ENCODE data around the gene AFDN. TPM values are rescaled to one million over a fixed set of nuclear protein-coding genes. Genes with fewer than 3 reads are reported as not detected.

AFDN gene
- total and polyA plus RNA-seq, 2 donors (not counting 1 experiment from before 2014, with no cell fraction given), result 21.0 to 57.1 TPM

- Histone ChIP-seq H3K27ac (ENCODE audit: insufficient read depth, low read length) (no peak overlapping the region), H3K9ac (ENCODE audit: insufficient read depth, low read length) (no peak overlapping the region), H4K20me1 (ENCODE audit: control insufficient read depth, extremely low read depth, insufficient read depth, low read length) (no peaks in the 10 kb centered on the region), H2AFZ (ENCODE audit: low read length) (no peak overlapping the region), H3K79me2 (ENCODE audit: control insufficient read depth, insufficient read depth, low read length) (no peaks in the 10 kb centered on the region), H3K4me3 (replicated peaks in 1 of 4; ENCODE audit: control extremely low read depth in 1 of 4, insufficient read depth in 1 of 4, low read depth in 3 of 4, low read length in 4 of 4) (no peak overlapping the region), H3K36me3 (ENCODE audit: control insufficient read depth, insufficient read depth, low read length) (peaks cover 1% of the 10 kb centered on the region), H3K4me2 (ENCODE audit: extremely low read depth, insufficient read depth, low read length) (no peak overlapping the region), H3K9me3 (ENCODE audit: control insufficient read depth, insufficient read depth, low read depth, low read length) (no peaks in the 10 kb centered on the region), H3K4me1 (ENCODE audit: control insufficient read depth, extremely low read depth, insufficient read depth, low read length) (no peaks in the 10 kb centered on the region), H3K27me3 (ENCODE audit: control insufficient read depth, insufficient read depth, low read length) (no peaks in the 10 kb centered on the region)
- TF ChIP-seq EZH2 (IDR thresholded peaks at IDR 0.05; ENCODE audit: low read length, missing control alignments), result no peak
- no peak for DNase-seq (ENCODE audit: low read depth in 2 of 2)
Measured at GRCh38 chr6:167920165-167920564, 93.5 kb downstream of the AFDN start.

DNA sequence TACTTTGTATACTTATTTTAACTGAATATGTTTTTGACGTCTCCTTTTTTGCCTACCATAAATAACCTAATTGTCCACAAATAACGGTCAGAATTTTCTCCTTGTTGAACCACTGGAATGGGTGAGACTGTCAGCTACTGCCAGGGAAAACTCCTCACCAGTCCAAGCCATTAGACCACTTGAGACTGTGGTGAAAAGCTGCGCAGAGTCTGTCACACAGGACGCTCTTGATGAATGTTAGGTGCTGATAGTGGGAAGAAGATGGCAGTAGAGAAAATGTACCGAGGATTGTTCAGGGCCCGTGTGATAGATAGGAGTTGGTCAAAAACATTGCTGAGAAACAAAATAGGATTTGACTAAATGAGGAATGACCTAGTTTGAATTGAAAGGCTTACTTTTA is 95.1 kb downstream of the AFDN start:
- no peak overlapping the region for H3K4me2 ChIP-seq (ENCODE audit: extremely low read depth, insufficient read depth, low read length)
- H3K27me3 ChIP-seq (ENCODE audit: control insufficient read depth, insufficient read depth, low read length), result no peaks in the 10 kb centered on the region
- H3K9ac ChIP-seq (ENCODE audit: insufficient read depth, low read length), result no peak overlapping the region
- no peaks in the 10 kb centered on the region for H3K9me3 ChIP-seq (ENCODE audit: control insufficient read depth, insufficient read depth, low read depth, low read length)
- TF ChIP-seq, protein P1, sequence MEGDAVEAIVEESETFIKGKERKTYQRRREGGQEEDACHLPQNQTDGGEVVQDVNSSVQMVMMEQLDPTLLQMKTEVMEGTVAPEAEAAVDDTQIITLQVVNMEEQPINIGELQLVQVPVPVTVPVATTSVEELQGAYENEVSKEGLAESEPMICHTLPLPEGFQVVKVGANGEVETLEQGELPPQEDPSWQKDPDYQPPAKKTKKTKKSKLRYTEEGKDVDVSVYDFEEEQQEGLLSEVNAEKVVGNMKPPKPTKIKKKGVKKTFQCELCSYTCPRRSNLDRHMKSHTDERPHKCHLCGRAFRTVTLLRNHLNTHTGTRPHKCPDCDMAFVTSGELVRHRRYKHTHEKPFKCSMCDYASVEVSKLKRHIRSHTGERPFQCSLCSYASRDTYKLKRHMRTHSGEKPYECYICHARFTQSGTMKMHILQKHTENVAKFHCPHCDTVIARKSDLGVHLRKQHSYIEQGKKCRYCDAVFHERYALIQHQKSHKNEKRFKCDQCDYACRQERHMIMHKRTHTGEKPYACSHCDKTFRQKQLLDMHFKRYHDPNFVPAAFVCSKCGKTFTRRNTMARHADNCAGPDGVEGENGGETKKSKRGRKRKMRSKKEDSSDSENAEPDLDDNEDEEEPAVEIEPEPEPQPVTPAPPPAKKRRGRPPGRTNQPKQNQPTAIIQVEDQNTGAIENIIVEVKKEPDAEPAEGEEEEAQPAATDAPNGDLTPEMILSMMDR (conservative IDR thresholded peaks at IDR 0.05 in 1 of 2, IDR thresholded peaks at IDR 0.05 in 1 of 2; ENCODE audit: low read depth in 1 of 2, low read length in 2 of 2), result no peak
- TF ChIP-seq EZH2 (IDR thresholded peaks at IDR 0.05; ENCODE audit: low read length, missing control alignments), result no peak
- H4K20me1 ChIP-seq (ENCODE audit: control insufficient read depth, extremely low read depth, insufficient read depth, low read length), result no peaks in the 10 kb centered on the region
- no peaks in the 10 kb centered on the region for H3K36me3 ChIP-seq (ENCODE audit: control insufficient read depth, insufficient read depth, low read length)
- H3K27ac ChIP-seq (ENCODE audit: insufficient read depth, low read length), result no peak overlapping the region
- no peak overlapping the region for H3K4me3 ChIP-seq (replicated peaks in 1 of 4; ENCODE audit: control extremely low read depth in 1 of 4, insufficient read depth in 1 of 4, low read depth in 3 of 4, low read length in 4 of 4)
- no peaks in the 10 kb centered on the region for H3K4me1 ChIP-seq (ENCODE audit: control insufficient read depth, extremely low read depth, insufficient read depth, low read length)
- DNase-seq (ENCODE audit: low read depth in 2 of 2), result no peak
- no peak overlapping the region for H2AFZ ChIP-seq (ENCODE audit: low read length)
- H3K79me2 ChIP-seq (ENCODE audit: control insufficient read depth, insufficient read depth, low read length), result no peaks in the 10 kb centered on the region

DNA sequence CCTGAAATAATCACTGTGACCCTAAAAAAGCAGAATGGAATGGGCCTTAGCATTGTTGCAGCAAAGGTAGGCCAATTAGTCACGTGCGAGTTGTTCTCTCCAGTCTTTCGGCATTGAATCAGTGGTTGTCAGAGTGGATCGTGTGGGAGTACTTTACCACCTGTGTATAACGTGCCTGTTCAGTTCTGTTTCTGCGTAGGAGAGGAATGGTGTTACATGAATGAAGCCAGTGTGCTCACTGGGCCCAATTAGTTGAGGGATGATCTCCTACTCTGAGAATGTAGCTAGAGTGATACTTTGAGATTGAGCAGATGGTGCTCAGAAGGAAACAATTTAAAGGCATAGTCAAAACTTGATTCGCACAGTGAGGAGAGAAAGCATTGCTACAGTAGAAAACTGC is 98.3 kb downstream of the AFDN start:
- Histone ChIP-seq H3K27ac (ENCODE audit: insufficient read depth, low read length) (no peak overlapping the region), H3K9ac (ENCODE audit: insufficient read depth, low read length) (no peak overlapping the region), H4K20me1 (ENCODE audit: control insufficient read depth, extremely low read depth, insufficient read depth, low read length) (no peaks in the 10 kb centered on the region), H3K79me2 (ENCODE audit: control insufficient read depth, insufficient read depth, low read length) (no peaks in the 10 kb centered on the region), H3K4me2 (ENCODE audit: extremely low read depth, insufficient read depth, low read length) (no peak overlapping the region), H3K27me3 (ENCODE audit: control insufficient read depth, insufficient read depth, low read length) (no peaks in the 10 kb centered on the region), H3K4me3 (replicated peaks in 1 of 4; ENCODE audit: control extremely low read depth in 1 of 4, insufficient read depth in 1 of 4, low read depth in 3 of 4, low read length in 4 of 4) (no peak overlapping the region), H3K4me1 (ENCODE audit: control insufficient read depth, extremely low read depth, insufficient read depth, low read length) (no peaks in the 10 kb centered on the region), H3K9me3 (ENCODE audit: control insufficient read depth, insufficient read depth, low read depth, low read length) (no peaks in the 10 kb centered on the region), H2AFZ (ENCODE audit: low read length) (no peak overlapping the region), H3K36me3 (ENCODE audit: control insufficient read depth, insufficient read depth, low read length) (no peaks in the 10 kb centered on the region)
- TF ChIP-seq, protein P1 (conservative IDR thresholded peaks at IDR 0.05 in 1 of 2, IDR thresholded peaks at IDR 0.05 in 1 of 2; ENCODE audit: low read depth in 1 of 2, low read length in 2 of 2), result no peak
- no peak for TF ChIP-seq EZH2 (IDR thresholded peaks at IDR 0.05; ENCODE audit: low read length, missing control alignments)
- DNase-seq (ENCODE audit: low read depth in 2 of 2), result peak; percentile 9 to 37
